Loucy (cell line): ENCODE data around the gene ZNF536.

Source experiments
- CTCF ChIP-seq: fragments of 200-600 bp; sonication (generic); conservative IDR thresholded peaks from 2 replicates; pipeline ENCODE4 v1.5.1; 2014; ENCODE audit warnings: mild to moderate bottlenecking, antibody characterized with exemption, low read length
- EZH2phosphoT487 ChIP-seq: fragments of 200-600 bp; IDR thresholded peaks from 2 replicates; pipeline ENCODE4 v1.6.1; 2018; ENCODE audit warnings: antibody characterized with exemption, mild to moderate bottlenecking, moderate library complexity, borderline replicate concordance

- no peak for TF ChIP-seq CTCF
- no peak for TF ChIP-seq EZH2phosphoT487
Observed at GRCh38 chr19:30445385-30445784, 73.2 kb downstream of the ZNF536 start.
